GM18498 (cell line): ENCODE results near the gene HSPA6.
"Not testable (repeated sequence)": the region's sequence is repeated elsewhere in the genome, so short reads cannot be mapped to it uniquely, and the experiment has no call there.

ENCODE experiments used
- ATAC-seq: cut with Tn5 transposase; IDR thresholded peaks from one replicate; pipeline ENCODE4 v1.9.1; 2021; ENCODE audit warnings: mild to moderate bottlenecking, moderate library complexity; ENCODE audit not compliant: unreplicated experiment

HSPA6 gene

GRCh38 chr1:161557506-161558450 lies 33.4 kb downstream of the HSPA6 start:
- ATAC-seq = not testable (repeated sequence)

GRCh38 chr1:161560960-161561715 lies 36.8 kb downstream of the HSPA6 start:
- peak; percentile 67 for ATAC-seq

- not testable (repeated sequence) for ATAC-seq
These were observed 38.1 kb downstream of the HSPA6 start for GRCh38 chr1:161562441-161562840.

- ATAC-seq = not testable (repeated sequence)
These were observed 39.2 kb downstream of the HSPA6 start for GRCh38 chr1:161563522-161563921.

- not testable (repeated sequence) for ATAC-seq
These were observed 42.2 kb downstream of the HSPA6 start for GRCh38 chr1:161566602-161566960.

- ATAC-seq = not testable (repeated sequence)
These were observed 47.4 kb downstream of the HSPA6 start for GRCh38 chr1:161571703-161572102.
